Liver (tissue), 9 donors: ENCODE results near the gene YTHDF1. TPM values are rescaled to one million over a fixed set of nuclear protein-coding genes. Genes with fewer than 3 reads are reported as not detected.
A peak's percentile ranks its signal among the peaks of the same experiment; 100 is the strongest.

ENCODE experiments used
- DNase-seq: peaks from one replicate; pipeline ENCODE4 v3.0.0-alpha.2; 2017; ENCODE audit warnings: low spot score
- H3K27ac ChIP-seq, 2 donors: one replicate each; pipeline ENCODE4 v1.7.0; 2013; ENCODE audit warnings: inconsistent platforms in 2 of 2, low read length in 2 of 2, control low read depth in 1 of 2, low read depth in 1 of 2, mild to moderate bottlenecking in 1 of 2
- H3K27me3 ChIP-seq, 4 donors: one replicate each; pipeline versions ENCODE4 v1.6.1 to v1.7.0; 2013; ENCODE audit warnings: low read length in 3 of 4, inconsistent platforms in 1 of 4, mild to moderate bottlenecking in 1 of 4, moderate library complexity in 1 of 4; ENCODE audit not compliant: control insufficient read depth in 4 of 4, insufficient read depth in 4 of 4
- H3K36me3 ChIP-seq, 4 donors: one replicate each; pipeline versions ENCODE4 v1.6.1 to v1.7.0; 2013; ENCODE audit warnings: low read length in 3 of 4, mild to moderate bottlenecking in 3 of 4, low read depth in 1 of 4, moderate library complexity in 1 of 4; ENCODE audit not compliant: control insufficient read depth in 4 of 4, insufficient read depth in 3 of 4
- H3K4me1 ChIP-seq, 4 donors: one replicate each; pipeline versions ENCODE4 v1.6.1 to v1.7.0; 2013; ENCODE audit warnings: low read length in 3 of 4, mild to moderate bottlenecking in 3 of 4, moderate library complexity in 1 of 4; ENCODE audit not compliant: control insufficient read depth in 4 of 4, insufficient read depth in 4 of 4
- H3K4me3 ChIP-seq, 3 donors: one replicate each; pipeline versions ENCODE4 v1.6.1 to v1.7.0; 2013; ENCODE audit warnings: low read length in 3 of 3, control low read depth in 1 of 3, low read depth in 1 of 3, mild to moderate bottlenecking in 1 of 3
- H3K9ac ChIP-seq, 2 donors: one replicate each; pipeline ENCODE4 v1.7.0; 2013; ENCODE audit warnings: low read length in 2 of 2, mild to moderate bottlenecking in 2 of 2, moderate library complexity in 2 of 2, control low read depth in 1 of 2, low read depth in 1 of 2
- H3K9me3 ChIP-seq, 4 donors: one replicate each; pipeline versions ENCODE4 v1.6.1 to v1.7.0; 2013; ENCODE audit warnings: low read length in 3 of 4; ENCODE audit not compliant: control insufficient read depth in 4 of 4
- EGR1 ChIP-seq, 2 donors: IDR thresholded peaks; 2 replicates each; pipeline ENCODE4 v1.6.1; 2016 to 2018; ENCODE audit warnings: antibody characterized with exemption in 2 of 2, low read depth in 2 of 2
- FOXA1 ChIP-seq: IDR thresholded peaks from 2 replicates; pipeline ENCODE4 v1.6.1; 2016; ENCODE audit warnings: antibody characterized with exemption
- HNF4A ChIP-seq, 2 donors: conservative IDR thresholded peaks; 2 replicates each; pipeline ENCODE4 v1.6.1; 2016; ENCODE audit warnings: antibody characterized with exemption in 2 of 2, mild to moderate bottlenecking in 2 of 2
- HNF4G ChIP-seq: IDR thresholded peaks from 2 replicates; pipeline ENCODE4 v1.6.1; 2016; ENCODE audit warnings: antibody characterized with exemption
- JUND ChIP-seq, 2 donors: IDR thresholded peaks; 2 replicates each; pipeline ENCODE4 v1.6.1; 2016; ENCODE audit warnings: antibody characterized with exemption in 2 of 2
- NR2F2 ChIP-seq: IDR thresholded peaks from 2 replicates; pipeline ENCODE4 v1.6.1; 2016; ENCODE audit warnings: antibody characterized with exemption
- RAD21 ChIP-seq, 2 donors: IDR thresholded peaks; 2 replicates each; pipeline ENCODE4 v1.6.1; 2016; ENCODE audit warnings: antibody characterized with exemption in 2 of 2, mild to moderate bottlenecking in 2 of 2
- RXRA ChIP-seq, 2 donors: IDR thresholded peaks; 2 replicates each; pipeline ENCODE4 v1.6.1; 2017 to 2018; ENCODE audit warnings: antibody characterized with exemption in 2 of 2, mild to moderate bottlenecking in 1 of 2
- SP1 ChIP-seq: IDR thresholded peaks from 2 replicates; pipeline ENCODE4 v1.6.1; 2018; ENCODE audit warnings: antibody characterized with exemption, mild to moderate bottlenecking
- TAF1 ChIP-seq: conservative IDR thresholded peaks from 2 replicates; pipeline ENCODE4 v1.6.1; 2016; ENCODE audit warnings: antibody characterized with exemption, mild to moderate bottlenecking
- YY1 ChIP-seq: IDR thresholded peaks from 2 replicates; pipeline ENCODE4 v1.6.1; 2016; ENCODE audit warnings: antibody characterized with exemption, mild to moderate bottlenecking
- WGBS: extraction: QIAGEN DNeasy Blood & Tissue Kit; methylation state at CpG from one replicate; pipeline ENCODE4 v1.1.7; 2013; 5-methylcytosine and 5-hydroxymethylcytosine counted together
- polyA plus RNA-seq, 2 donors: library from polyadenylated mRNA; stranded (reverse) in 1 of 2; unstranded in 1 of 2; fragments of 200-250 nt in 1 of 2; fragments of >200 nt in 1 of 2; fragmentation: Nextera tagmentation in 1 of 2; extraction: Ambion mirVana in 1 of 2; gene quantifications; one replicate each; pipeline versions ENCODE4 v1.2.1 to v1.2.3, GENCODE V29; 2013 to 2015
- total RNA-seq, 2 donors: library from RNA; depleted of rRNA; stranded (reverse); fragments of >200 nt; gene quantifications; one replicate each; pipeline ENCODE4 v1.2.3, GENCODE V29; 2014
- TF ChIP-seq, protein P1 (sequence below): IDR thresholded peaks from 2 replicates; pipeline ENCODE4 v1.6.1; 2016; ENCODE audit warnings: antibody characterized with exemption
- TF ChIP-seq, protein P2 (sequence below): IDR thresholded peaks from 2 replicates; pipeline ENCODE4 v1.6.1; 2016; ENCODE audit warnings: antibody characterized with exemption
- TF ChIP-seq, protein P3 (sequence below): IDR thresholded peaks from 2 replicates; pipeline ENCODE4 v1.6.1; 2016; ENCODE audit warnings: antibody characterized with exemption, mild to moderate bottlenecking
- donor health status: healthy.
- donor health status: healthy.
- donor health status: healthy.
- donor health status: healthy.
- donor health status: healthy.

The YTHDF1 gene
- total and polyA plus RNA-seq, 4 donors = 6.8 to 19.5 (median 14.9) TPM

DNA sequence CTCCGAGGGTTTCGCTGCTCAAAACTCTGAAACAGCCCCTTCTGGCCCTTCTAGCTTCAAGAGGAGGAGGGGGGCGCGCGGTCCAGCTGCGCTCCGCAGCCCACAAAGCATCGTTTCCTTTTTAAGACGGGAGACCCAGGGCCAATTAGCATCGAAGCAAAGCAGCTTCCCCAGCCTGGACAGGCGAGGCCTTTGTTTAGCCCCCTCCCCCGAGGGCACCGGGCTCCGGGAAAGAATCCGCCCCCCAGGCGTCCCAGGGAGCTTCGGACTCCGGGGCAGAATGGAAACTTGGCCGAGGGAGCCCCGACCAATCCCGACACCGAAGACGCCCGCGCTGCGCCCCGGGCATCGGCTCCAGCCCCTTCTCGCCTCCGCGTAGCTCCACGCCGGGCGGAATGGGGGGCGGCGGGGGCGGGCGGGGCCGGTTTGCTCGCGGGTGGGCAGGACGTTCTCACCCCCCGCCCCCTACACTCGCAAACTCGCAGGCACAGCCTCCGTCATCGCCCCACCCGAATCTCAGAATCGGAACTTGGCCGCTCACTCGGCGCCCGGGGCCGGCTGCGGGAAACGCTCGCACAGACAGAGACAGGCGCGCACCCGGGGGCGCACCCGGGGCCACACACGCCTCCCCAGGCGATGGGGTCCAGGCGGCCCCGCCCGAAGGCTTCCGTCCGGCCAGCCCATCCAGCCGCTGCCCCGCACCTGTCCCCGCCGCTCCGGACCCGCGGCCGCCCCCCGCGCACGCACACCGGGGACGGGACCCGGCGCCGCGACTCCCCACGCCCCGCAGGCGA lies 37.7 kb upstream of the YTHDF1 start:
- H3K4me1 ChIP-seq = peaks cover 0 to 12% (median 2%) of the 10 kb centered on the region in 4 donors
- no peaks in the 10 kb centered on the region for H3K9me3 ChIP-seq
- H3K4me3 ChIP-seq = peak overlapping the region in 1 of 3 donors; percentile 25
- H3K27ac ChIP-seq = no peak overlapping the region
- no peak overlapping the region for H3K9ac ChIP-seq
- no peak for DNase-seq
- H3K27me3 ChIP-seq = peaks cover 3 to 17% (median 6%) of the 10 kb centered on the region in 4 donors
- 2% methylated on average over 89 of the region's 89 CpGs for WGBS
- TF ChIP-seq HNF4G = no peak
- no peak for TF ChIP-seq HNF4A (conservative IDR thresholded peaks at IDR 0.05)
- TF ChIP-seq, protein P1, sequence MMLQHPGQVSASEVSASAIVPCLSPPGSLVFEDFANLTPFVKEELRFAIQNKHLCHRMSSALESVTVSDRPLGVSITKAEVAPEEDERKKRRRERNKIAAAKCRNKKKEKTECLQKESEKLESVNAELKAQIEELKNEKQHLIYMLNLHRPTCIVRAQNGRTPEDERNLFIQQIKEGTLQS = no peak
- TF ChIP-seq TAF1 = no peak
- TF ChIP-seq EGR1 (IDR thresholded peaks at IDR 0.05; ENCODE audit: low read depth in 2 of 2) = no peak
- TF ChIP-seq SP1 = no peak
- TF ChIP-seq FOXA1 = no peak
- no peak for TF ChIP-seq RAD21 (IDR thresholded peaks at IDR 0.05)
- TF ChIP-seq JUND (IDR thresholded peaks at IDR 0.05) = no peak
- TF ChIP-seq, protein P2, sequence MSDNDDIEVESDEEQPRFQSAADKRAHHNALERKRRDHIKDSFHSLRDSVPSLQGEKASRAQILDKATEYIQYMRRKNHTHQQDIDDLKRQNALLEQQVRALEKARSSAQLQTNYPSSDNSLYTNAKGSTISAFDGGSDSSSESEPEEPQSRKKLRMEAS = no peak
- TF ChIP-seq NR2F2 = no peak
- no peaks in the 10 kb centered on the region for H3K36me3 ChIP-seq

DNA sequence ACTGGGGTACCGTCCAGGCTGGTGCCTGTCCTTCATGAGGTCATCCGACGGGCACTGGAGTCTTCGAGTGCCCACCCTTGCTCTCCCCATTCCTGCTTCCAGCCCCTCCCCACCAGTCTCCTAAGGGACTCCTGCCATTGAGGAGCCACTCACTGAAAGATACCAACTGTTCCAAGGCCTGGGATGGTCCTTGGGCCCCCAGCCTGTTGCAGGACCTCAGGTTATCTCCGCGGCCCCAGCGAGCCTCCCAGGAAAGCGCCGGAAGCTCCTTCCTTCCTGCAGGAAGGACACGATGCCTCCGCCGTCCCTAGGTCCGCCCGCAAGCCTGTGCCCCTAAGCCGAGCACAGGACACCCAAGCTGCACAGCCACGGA lies 37.1 kb upstream of the YTHDF1 start:
- peaks cover 0 to 12% (median 2%) of the 10 kb centered on the region in 4 donors for H3K4me1 ChIP-seq
- no peaks in the 10 kb centered on the region for H3K36me3 ChIP-seq
- no peak overlapping the region for H3K4me3 ChIP-seq
- no peak for DNase-seq
- no peak overlapping the region for H3K9ac ChIP-seq
- TF ChIP-seq TAF1 (no peak), NR2F2 (no peak), RXRA (IDR thresholded peaks at IDR 0.05) (no peak), HNF4G (no peak), YY1 (no peak)
- TF ChIP-seq, protein P3, sequence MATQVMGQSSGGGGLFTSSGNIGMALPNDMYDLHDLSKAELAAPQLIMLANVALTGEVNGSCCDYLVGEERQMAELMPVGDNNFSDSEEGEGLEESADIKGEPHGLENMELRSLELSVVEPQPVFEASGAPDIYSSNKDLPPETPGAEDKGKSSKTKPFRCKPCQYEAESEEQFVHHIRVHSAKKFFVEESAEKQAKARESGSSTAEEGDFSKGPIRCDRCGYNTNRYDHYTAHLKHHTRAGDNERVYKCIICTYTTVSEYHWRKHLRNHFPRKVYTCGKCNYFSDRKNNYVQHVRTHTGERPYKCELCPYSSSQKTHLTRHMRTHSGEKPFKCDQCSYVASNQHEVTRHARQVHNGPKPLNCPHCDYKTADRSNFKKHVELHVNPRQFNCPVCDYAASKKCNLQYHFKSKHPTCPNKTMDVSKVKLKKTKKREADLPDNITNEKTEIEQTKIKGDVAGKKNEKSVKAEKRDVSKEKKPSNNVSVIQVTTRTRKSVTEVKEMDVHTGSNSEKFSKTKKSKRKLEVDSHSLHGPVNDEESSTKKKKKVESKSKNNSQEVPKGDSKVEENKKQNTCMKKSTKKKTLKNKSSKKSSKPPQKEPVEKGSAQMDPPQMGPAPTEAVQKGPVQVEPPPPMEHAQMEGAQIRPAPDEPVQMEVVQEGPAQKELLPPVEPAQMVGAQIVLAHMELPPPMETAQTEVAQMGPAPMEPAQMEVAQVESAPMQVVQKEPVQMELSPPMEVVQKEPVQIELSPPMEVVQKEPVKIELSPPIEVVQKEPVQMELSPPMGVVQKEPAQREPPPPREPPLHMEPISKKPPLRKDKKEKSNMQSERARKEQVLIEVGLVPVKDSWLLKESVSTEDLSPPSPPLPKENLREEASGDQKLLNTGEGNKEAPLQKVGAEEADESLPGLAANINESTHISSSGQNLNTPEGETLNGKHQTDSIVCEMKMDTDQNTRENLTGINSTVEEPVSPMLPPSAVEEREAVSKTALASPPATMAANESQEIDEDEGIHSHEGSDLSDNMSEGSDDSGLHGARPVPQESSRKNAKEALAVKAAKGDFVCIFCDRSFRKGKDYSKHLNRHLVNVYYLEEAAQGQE = no peak
- TF ChIP-seq, protein P1 = no peak
- WGBS = 13% methylated on average over 16 of the region's 16 CpGs
- peaks cover 3 to 17% (median 6%) of the 10 kb centered on the region in 4 donors for H3K27me3 ChIP-seq
- H3K27ac ChIP-seq = no peak overlapping the region
- H3K9me3 ChIP-seq = no peaks in the 10 kb centered on the region
